DOHH2 (cell line): Measurements from ENCODE around the gene MALRD1.

ENCODE experiments used
- CTCF ChIP-seq: fragments of 200-600 bp; sonication (generic); IDR thresholded peaks from one replicate; pipeline ENCODE4 v1.5.1; 2014; ENCODE audit warnings: antibody characterized with exemption, mild to moderate bottlenecking, low read depth, low read length; ENCODE audit not compliant: poor library complexity, severe bottlenecking
- EZH2phosphoT487 ChIP-seq: fragments of 200-600 bp; sonication (generic); IDR thresholded peaks from 2 replicates; pipeline ENCODE4 v1.6.1; 2017; ENCODE audit warnings: borderline replicate concordance, mild to moderate bottlenecking, antibody characterized with exemption, low read length, moderate library complexity, mixed read lengths

- TF ChIP-seq CTCF (no peak), EZH2phosphoT487 (no peak)
Measured at GRCh38 chr10:19412531-19412930, 363.9 kb downstream of the MALRD1 start.
